Smooth muscle cell of the brain vasculature (primary cell): ENCODE data around the gene PTPN11.
"Not testable (repeated sequence)": the region's sequence is repeated elsewhere in the genome, so short reads cannot be mapped to it uniquely, and the experiment has no call there.

Experiments used
- DNase-seq: peaks from one replicate; pipeline ENCODE4 v3.0.0-alpha.2; 2012; ENCODE audit warnings: low read depth, low spot score

PTPN11 gene

GRCh38 chr12:112418608-112419296 lies at the start of gene PTPN11:
TSS of gene PTPN11 (plus strand) at chr12:112418947. CDS start at chr12:112419112, 165 bp downstream.
- no peak for DNase-seq

GRCh38 chr12:112370199-112370598 lies 48.5 kb upstream of the PTPN11 start:
- no peak for DNase-seq

- DNase-seq: no peak
These were observed 47.8 kb upstream of the PTPN11 start for GRCh38 chr12:112370868-112371510.

GRCh38 chr12:112374166-112374740 lies 44.5 kb upstream of the PTPN11 start:
- no peak for DNase-seq

- no peak for DNase-seq
These were observed 43.6 kb upstream of the PTPN11 start for GRCh38 chr12:112375105-112375504.

- no peak for DNase-seq
These were observed 37.9 kb upstream of the PTPN11 start for GRCh38 chr12:112380663-112381405.

GRCh38 chr12:112381406-112381882 lies 37.3 kb upstream of the PTPN11 start:
- DNase-seq: no peak

- peak; percentile 51 for DNase-seq
These were observed 36.6 kb upstream of the PTPN11 start, which contains the start of gene HECTD4 for GRCh38 chr12:112381883-112382796. TSS of gene HECTD4 (minus strand) at chr12:112382431. CDS start at chr12:112382128, 303 bp downstream.

- no peak for DNase-seq
These were observed 35.9 kb upstream of the PTPN11 start for GRCh38 chr12:112382866-112383265.

GRCh38 chr12:112386726-112387125 lies 32.0 kb upstream of the PTPN11 start:
- no peak for DNase-seq

- no peak for DNase-seq
These were observed 29.5 kb upstream of the PTPN11 start for GRCh38 chr12:112389228-112389627.

- not testable (repeated sequence) for DNase-seq
These were observed 28.7 kb upstream of the PTPN11 start for GRCh38 chr12:112389922-112390654.

- no peak for DNase-seq
These were observed 25.4 kb upstream of the PTPN11 start for GRCh38 chr12:112393328-112393727.

GRCh38 chr12:112401054-112401453 lies 17.7 kb upstream of the PTPN11 start:
- DNase-seq: no peak

- no peak for DNase-seq
These were observed 16.7 kb upstream of the PTPN11 start for GRCh38 chr12:112401903-112402498.

GRCh38 chr12:112406519-112407488 lies 11.9 kb upstream of the PTPN11 start:
- no peak for DNase-seq

GRCh38 chr12:112407683-112408082 lies 11.1 kb upstream of the PTPN11 start:
- DNase-seq: not testable (repeated sequence)

GRCh38 chr12:112408621-112409020 lies 10.1 kb upstream of the PTPN11 start:
- DNase-seq: no peak
